Activated T-helper 17 cell treated with anti-CD3 and anti-CD28 coated beads, Interleukin-2, amount 50 U/mL, for 72 hours (primary cell): ENCODE results near the gene RMND5B. TPM values are rescaled to one million over a fixed set of nuclear protein-coding genes. Genes with fewer than 3 reads are reported as not detected.
"Not testable (repeated sequence)": the region's sequence is repeated elsewhere in the genome, so short reads cannot be mapped to it uniquely, and the experiment has no call there.

Source experiments
- ATAC-seq: fragments of 150-1000 bp; cut with Tn5 transposase; replicated peaks from 2 replicates; pipeline ENCODE4 v1.10.0; 2021; ENCODE audit warnings: mild to moderate bottlenecking, moderate library complexity
- H3K27ac Mint-ChIP-seq: one replicate; pipeline ENCODE4 v1.8.0; 2022; ENCODE audit warnings: mixed read lengths
- H3K27me3 Mint-ChIP-seq: one replicate; pipeline ENCODE4 v1.8.0; 2022; ENCODE audit warnings: mixed read lengths
- H3K36me3 Mint-ChIP-seq: one replicate; pipeline ENCODE4 v1.8.0; 2022; ENCODE audit warnings: low read depth, mild to moderate bottlenecking, mixed read lengths
- H3K4me1 Mint-ChIP-seq: one replicate; pipeline ENCODE4 v1.8.0; 2022; ENCODE audit warnings: mixed read lengths
- H3K4me3 Mint-ChIP-seq: one replicate; pipeline ENCODE4 v1.8.0; 2022; ENCODE audit warnings: mild to moderate bottlenecking, mixed read lengths
- H3K9me3 Mint-ChIP-seq: one replicate; pipeline ENCODE4 v1.8.0; 2022; ENCODE audit warnings: mixed read lengths
- total RNA-seq, 2 donors: library from RNA; stranded (reverse); gene quantifications; one replicate each; pipeline ENCODE4 v1.2.3, GENCODE V29; 2022

RMND5B gene
- total RNA-seq, 2 donors from 2014 or later: 15.9 to 24.5 TPM

DNA sequence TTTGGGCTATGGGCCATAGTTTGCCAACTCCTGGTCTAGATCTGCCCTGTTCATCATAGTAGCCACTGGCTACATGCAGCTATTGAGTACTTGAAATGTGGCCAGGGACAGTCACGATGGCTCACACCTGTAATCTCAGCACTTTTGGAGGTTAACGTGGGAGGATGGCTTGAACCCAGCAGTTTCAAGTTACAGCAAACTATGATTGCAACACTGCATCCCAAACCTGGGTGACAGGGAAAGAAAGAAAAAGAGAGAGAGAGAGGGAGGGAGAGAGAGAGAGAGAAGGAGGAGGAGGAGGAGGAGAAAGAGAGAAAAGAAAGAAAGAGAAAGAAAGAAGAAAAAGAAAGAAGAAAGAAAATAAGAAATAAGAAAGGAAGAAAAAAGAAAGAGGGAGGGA lies 61.4 kb downstream of the RMND5B start:
- Mint-ChIP-seq H3K27ac (no peak overlapping the region), H3K36me3 (no peaks in the 10 kb centered on the region), H3K9me3 (no peaks in the 10 kb centered on the region), H3K4me3 (no peak overlapping the region), H3K27me3 (peaks cover 18% of the 10 kb centered on the region), H3K4me1 (no peaks in the 10 kb centered on the region)
- ATAC-seq: peak; percentile 74

DNA sequence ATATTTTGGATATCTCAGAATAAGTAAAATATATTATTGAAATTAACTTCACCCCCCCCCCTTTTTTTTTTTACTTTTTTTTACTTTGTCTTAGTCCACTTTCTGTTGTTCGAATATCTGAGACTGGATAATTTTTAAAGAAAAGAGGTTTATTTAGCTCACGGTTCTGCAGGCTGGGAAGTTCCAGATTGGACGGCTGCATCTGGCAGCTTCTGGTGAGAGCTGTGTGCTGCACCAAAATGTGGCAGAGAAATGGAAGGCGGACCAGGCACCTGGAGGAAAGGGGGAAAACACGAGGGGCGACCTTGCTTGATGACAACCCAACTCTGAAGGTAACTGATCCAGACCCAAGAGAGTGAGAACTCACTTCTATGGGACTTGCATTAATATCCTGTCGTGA lies 62.0 kb downstream of the RMND5B start:
- no peak overlapping the region for H3K4me3 Mint-ChIP-seq
- no peaks in the 10 kb centered on the region for H3K9me3 Mint-ChIP-seq
- ATAC-seq: no peak
- H3K27ac Mint-ChIP-seq: no peak overlapping the region
- H3K4me1 Mint-ChIP-seq: no peaks in the 10 kb centered on the region
- peaks cover 18% of the 10 kb centered on the region for H3K27me3 Mint-ChIP-seq
- H3K36me3 Mint-ChIP-seq: no peaks in the 10 kb centered on the region

DNA sequence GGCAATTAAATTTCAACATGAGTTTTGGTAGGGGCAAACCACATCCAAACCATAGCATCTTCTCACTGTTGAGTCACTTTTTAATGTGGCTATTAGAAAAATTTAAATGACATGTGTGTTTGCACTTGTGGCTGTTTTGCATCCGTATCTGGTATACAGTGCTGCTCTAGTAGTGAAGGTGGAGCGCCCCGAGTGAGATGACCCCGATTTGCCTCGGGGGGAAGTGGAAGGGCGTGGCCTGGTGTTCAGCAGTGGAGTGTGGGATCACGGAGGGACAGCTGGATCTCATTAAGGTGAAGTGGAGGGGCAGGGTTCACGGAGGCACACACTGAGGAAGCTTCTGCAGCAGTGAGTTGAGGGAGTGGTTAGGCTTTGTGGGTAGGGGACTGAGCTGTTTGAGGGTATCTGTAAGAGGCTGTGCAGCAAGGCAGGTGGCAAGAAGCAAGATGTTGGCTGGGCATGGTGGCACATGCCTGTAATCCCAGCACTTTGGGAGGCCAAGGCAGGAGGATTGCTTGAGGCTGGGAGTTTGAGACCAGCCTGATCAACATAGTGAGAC lies 62.5 kb downstream of the RMND5B start:
- H3K9me3 Mint-ChIP-seq: no peaks in the 10 kb centered on the region
- no peaks in the 10 kb centered on the region for H3K36me3 Mint-ChIP-seq
- H3K27ac Mint-ChIP-seq: no peak overlapping the region
- no peak overlapping the region for H3K4me3 Mint-ChIP-seq
- H3K4me1 Mint-ChIP-seq: no peaks in the 10 kb centered on the region
- peaks cover 17% of the 10 kb centered on the region for H3K27me3 Mint-ChIP-seq
- no peak for ATAC-seq

DNA sequence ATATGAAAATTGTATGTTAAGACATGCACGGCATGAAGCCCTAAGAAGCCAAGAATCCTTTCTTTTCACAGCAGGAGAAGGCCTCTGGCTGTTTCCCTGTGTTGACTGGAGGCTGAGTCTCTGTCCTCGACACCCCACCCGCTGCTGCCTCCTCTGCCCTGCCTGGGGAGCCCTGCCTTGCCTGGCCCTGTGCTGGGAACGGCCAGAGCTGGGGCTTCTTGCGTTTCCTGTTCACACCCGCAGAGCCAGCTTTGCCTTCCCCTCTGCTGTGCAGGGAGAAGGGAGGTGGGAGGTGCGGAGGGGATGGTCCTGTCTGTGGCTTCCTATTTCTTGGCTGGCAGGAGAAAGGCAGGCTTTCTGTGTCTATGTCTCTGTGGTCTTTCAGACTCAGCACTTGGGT lies 63.2 kb downstream of the RMND5B start:
- no peaks in the 10 kb centered on the region for H3K4me1 Mint-ChIP-seq
- no peak overlapping the region for H3K27ac Mint-ChIP-seq

DNA sequence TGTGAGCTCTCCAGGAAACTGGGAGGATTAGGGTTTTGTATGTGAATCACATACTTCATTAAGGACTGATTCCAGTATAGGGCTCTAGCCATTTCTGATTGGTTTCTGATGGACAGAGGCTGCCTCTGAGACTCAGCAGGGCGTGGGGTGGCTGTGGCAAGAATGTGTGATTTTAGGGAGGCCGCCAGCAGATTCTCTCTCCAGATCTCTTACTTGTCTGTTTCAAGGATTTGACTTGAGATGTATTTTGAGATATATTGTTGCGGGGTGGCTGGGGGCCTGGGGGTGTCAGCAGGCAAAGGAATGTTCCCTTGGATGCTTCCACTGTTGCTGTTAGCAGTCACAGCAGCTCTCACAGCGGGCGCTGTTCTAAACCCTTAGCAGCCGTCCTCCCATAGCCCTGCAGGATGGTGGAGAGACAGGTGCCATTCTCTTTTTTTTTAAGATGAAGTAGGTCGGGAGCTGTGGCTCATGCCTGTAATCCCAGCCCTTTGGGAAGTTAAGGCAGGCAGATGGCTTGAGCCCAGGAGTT lies 65.5 kb downstream of the RMND5B start:
- Mint-ChIP-seq H3K27ac (no peak overlapping the region), H3K9me3 (no peaks in the 10 kb centered on the region), H3K27me3 (peaks cover 11% of the 10 kb centered on the region), H3K36me3 (no peaks in the 10 kb centered on the region), H3K4me1 (no peaks in the 10 kb centered on the region), H3K4me3 (no peak overlapping the region)
- ATAC-seq: no peak

More for the DNA sequence above, 63.2 kb downstream of the RMND5B start:
- Mint-ChIP-seq H3K9me3 (no peaks in the 10 kb centered on the region), H3K4me3 (no peak overlapping the region), H3K36me3 (no peaks in the 10 kb centered on the region), H3K27me3 (peaks cover 11% of the 10 kb centered on the region)
- no peak for ATAC-seq

DNA sequence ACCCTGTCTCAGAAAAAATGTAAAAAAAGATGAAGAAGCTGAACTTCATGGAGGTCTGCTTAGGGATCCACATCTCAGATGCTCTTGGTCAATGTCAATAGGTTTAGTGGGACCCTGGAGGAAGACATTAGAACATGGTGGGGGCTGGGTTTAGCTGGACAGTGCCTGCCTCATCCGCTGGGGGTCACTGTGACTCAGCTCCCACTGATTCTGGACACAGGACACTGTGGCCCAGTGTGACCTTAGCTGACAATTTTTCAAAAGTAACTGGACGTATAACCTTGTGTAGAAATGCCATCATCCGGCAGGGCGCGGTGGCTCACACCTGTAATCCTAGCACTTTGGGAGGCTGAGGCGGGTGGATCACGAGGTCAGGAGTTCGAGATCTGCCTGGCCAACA lies 66.2 kb downstream of the RMND5B start:
- H3K4me1 Mint-ChIP-seq: no peaks in the 10 kb centered on the region
- no peak overlapping the region for H3K27ac Mint-ChIP-seq
- H3K27me3 Mint-ChIP-seq: peaks cover 11% of the 10 kb centered on the region
- ATAC-seq: no peak
- no peaks in the 10 kb centered on the region for H3K9me3 Mint-ChIP-seq
- H3K36me3 Mint-ChIP-seq: no peaks in the 10 kb centered on the region
- no peak overlapping the region for H3K4me3 Mint-ChIP-seq

DNA sequence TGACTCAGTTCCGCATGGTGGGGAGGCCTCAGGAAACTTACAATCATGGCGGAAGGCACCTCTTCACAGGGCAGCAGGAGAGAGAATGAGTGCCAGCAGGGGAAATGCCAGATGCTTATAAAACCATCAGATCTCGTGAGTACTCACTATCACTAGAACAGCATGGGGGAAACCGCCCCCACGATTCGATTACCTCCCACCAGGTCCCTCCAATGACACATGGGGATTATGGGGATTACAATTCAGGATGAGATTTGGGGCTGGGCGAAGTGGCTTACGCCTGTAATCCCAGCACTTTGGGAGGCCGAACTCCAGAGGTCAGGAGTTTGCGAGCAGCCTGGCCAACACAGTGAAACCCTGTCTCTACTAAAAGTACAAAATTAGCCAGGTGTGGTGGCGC lies 67.3 kb downstream of the RMND5B start:
- not testable (repeated sequence) for H3K4me3 Mint-ChIP-seq, H3K9me3 Mint-ChIP-seq, H3K27ac Mint-ChIP-seq, ATAC-seq, H3K27me3 Mint-ChIP-seq, H3K4me1 Mint-ChIP-seq, H3K36me3 Mint-ChIP-seq

DNA sequence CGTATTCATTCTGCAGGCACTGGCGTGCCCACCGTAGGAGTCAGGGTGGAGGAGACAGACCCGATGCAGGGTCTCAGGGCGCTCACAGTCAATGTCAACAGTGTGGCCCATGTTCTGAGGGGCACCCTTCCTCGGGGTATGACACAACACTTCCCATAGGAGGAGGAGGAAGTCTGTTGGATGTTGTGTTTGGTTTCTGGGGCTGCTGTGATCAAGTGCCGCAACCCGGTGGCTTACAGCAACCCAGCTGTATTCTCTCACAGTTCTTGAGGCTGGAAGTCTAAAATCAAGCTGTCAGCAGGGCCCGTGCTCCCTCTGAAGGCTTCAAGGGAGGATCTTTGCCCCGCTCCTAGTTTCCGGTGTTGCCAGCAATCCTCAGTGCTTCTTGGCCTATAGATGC lies 67.9 kb downstream of the RMND5B start:
- no peak for ATAC-seq

DNA sequence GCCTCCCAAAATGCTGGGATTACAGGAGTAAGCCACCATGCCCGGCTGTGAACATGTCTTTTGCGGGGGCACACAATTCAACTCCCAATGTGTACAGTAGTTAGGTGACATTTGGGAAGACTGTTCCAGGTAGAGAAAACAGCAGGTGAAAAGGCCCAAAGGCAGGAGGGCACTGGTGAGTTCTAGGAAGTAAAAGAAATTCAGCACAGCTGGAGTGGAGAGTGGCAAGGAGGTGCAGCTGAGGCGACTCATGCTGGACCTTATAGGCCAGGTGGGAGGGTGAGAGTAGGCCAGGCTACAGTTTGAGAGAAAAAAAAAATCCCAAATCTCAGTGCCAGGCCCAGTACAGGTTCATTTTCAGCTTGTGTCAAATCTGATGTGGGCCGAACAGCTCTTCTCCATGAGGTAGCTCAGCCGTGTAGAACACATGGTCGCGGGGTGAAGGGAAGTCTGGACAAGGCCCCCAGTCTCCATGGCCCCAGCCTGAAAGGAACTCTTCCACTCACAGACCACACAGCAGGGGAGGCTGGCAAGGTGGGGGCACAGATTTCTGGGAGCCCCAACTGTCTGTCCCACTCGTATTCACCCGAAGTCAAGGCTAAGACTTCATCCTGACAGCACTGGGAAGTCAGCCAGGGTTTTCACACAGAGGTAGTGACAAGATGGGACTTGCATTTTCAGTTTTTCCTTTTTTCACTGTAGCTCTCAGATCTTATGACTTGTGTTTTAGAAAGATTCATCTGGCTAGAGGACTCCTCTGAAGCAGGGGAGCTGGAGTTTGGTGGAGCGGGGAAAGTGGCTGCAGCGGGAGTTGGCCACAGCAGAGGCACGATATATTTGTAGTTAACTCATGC lies 69.0 kb downstream of the RMND5B start:
- ATAC-seq: no peak
- Mint-ChIP-seq H3K4me1 (peaks cover 5% of the 10 kb centered on the region), H3K27me3 (peaks cover 3% of the 10 kb centered on the region), H3K36me3 (peaks cover 7% of the 10 kb centered on the region), H3K27ac (no peak overlapping the region), H3K4me3 (no peak overlapping the region), H3K9me3 (no peaks in the 10 kb centered on the region)

More for the DNA sequence above, 67.9 kb downstream of the RMND5B start:
- no peaks in the 10 kb centered on the region for H3K36me3 Mint-ChIP-seq
- no peak overlapping the region for H3K4me3 Mint-ChIP-seq
- no peaks in the 10 kb centered on the region for H3K9me3 Mint-ChIP-seq
- H3K4me1 Mint-ChIP-seq: no peaks in the 10 kb centered on the region
- H3K27ac Mint-ChIP-seq: no peak overlapping the region
- H3K27me3 Mint-ChIP-seq: peaks cover 4% of the 10 kb centered on the region

Other genes with a start within 250 kb of the RMND5B start
- gene PROP1, start 134.8 kb upstream of the RMND5B start, total RNA-seq: not detected
- 1 to 10 TPM; 3.7 to 8.1 TPM for gene N4BP3, start 17.5 kb upstream of the RMND5B start, total RNA-seq
- gene NHP2, start 22.9 kb downstream of the RMND5B start, total RNA-seq: 100 to 1,000 TPM; 143 to 282 TPM
- gene GMCL2, start 56.4 kb downstream of the RMND5B start, total RNA-seq: not detected
- 100 to 1,000 TPM; 154 to 390 TPM for gene HNRNPAB, start 73.5 kb downstream of the RMND5B start, total RNA-seq
- gene PHYKPL, start 101.8 kb downstream of the RMND5B start, total RNA-seq: 100 to 1,000 TPM in 1 of 2 donors, 10 to 100 TPM in 1; 91.9 to 112 TPM